ENCODE results near the gene KIT. TPM values are rescaled to one million over a fixed set of nuclear protein-coding genes. Genes with fewer than 3 reads are reported as not detected.

KIT gene
- total and polyA plus RNA-seq, 2 donors from 2014 or later: 7.7 to 38.1 TPM

DNA sequence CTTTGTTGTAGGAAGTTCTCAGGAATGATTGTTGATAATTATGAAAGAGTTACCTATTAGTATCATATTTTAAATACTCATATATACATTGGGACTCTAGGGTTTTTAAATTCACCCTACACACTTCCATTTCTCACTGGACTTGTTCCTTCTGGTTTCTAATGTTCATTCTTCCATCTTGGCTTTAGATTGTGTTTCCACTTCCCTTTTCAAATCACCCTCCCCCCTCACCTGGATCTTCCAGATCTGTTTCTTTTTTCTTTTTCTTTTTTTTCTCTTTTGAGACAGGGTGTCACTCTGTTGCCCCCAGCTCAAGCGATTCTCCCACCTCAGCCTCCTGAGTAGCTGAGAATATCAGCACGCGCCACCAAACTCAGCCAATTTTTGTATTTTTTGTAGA, 6.7 kb upstream of the KIT start:
- Histone ChIP-seq H3K9me3 (ENCODE audit: control insufficient read depth in 2 of 3, insufficient read depth in 1 of 3, low read length in 3 of 3) (no peaks in the 10 kb centered on the region), H3K27ac (ENCODE audit: low read depth in 2 of 2, low read length in 2 of 2) (no peak overlapping the region), H3K4me1 (ENCODE audit: control insufficient read depth in 2 of 3, insufficient read depth in 2 of 3, low read depth in 1 of 3, low read length in 3 of 3) (no peaks in the 10 kb centered on the region), H3K9ac (ENCODE audit: low read length in 3 of 3) (no peak overlapping the region), H3K4me3 (ENCODE audit: low read length in 3 of 3) (no peak overlapping the region), H3K27me3 (ENCODE audit: control insufficient read depth, insufficient read depth, low read length) (no peaks in the 10 kb centered on the region), H3K36me3 (ENCODE audit: control insufficient read depth in 2 of 3, insufficient read depth in 3 of 3, low read length in 3 of 3) (no peaks in the 10 kb centered on the region)
- DNase-seq (no peak), FAIRE-seq (no peak)
- intact Hi-C loops (cut with DNase I): no loop called here
- TF ChIP-seq, protein P1, sequence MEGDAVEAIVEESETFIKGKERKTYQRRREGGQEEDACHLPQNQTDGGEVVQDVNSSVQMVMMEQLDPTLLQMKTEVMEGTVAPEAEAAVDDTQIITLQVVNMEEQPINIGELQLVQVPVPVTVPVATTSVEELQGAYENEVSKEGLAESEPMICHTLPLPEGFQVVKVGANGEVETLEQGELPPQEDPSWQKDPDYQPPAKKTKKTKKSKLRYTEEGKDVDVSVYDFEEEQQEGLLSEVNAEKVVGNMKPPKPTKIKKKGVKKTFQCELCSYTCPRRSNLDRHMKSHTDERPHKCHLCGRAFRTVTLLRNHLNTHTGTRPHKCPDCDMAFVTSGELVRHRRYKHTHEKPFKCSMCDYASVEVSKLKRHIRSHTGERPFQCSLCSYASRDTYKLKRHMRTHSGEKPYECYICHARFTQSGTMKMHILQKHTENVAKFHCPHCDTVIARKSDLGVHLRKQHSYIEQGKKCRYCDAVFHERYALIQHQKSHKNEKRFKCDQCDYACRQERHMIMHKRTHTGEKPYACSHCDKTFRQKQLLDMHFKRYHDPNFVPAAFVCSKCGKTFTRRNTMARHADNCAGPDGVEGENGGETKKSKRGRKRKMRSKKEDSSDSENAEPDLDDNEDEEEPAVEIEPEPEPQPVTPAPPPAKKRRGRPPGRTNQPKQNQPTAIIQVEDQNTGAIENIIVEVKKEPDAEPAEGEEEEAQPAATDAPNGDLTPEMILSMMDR (IDR thresholded peaks at IDR 0.05; ENCODE audit: borderline replicate concordance, extremely low read depth, insufficient read depth): no peak

DNA sequence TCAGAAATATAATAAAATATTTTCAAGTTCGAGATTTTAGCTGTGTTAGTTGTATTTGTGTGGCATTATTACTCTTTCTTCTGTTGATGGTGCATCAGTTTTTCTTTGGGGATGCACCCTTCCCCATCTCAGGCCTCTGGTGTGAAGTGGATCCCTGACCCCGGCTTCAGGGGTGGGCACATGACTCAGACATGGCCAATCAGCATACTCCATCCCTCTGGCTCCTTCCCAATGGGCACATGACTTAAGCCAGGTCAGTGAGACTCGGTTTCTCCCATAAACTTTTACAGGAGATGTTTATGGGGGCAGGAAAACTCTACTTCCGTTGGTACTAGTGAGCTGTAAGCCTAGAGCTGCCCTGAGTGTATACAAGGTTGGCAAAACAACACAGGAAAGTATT, 3.0 kb upstream of the KIT start:
- DNase-seq (no peak), FAIRE-seq (no peak)
- H3K9ac ChIP-seq (ENCODE audit: low read length in 3 of 3): no peak overlapping the region
- H3K27me3 ChIP-seq (ENCODE audit: control insufficient read depth, insufficient read depth, low read length): no peaks in the 10 kb centered on the region
- TF ChIP-seq, protein P1 (IDR thresholded peaks at IDR 0.05; ENCODE audit: borderline replicate concordance, extremely low read depth, insufficient read depth): no peak
- no peak overlapping the region for H3K4me3 ChIP-seq (ENCODE audit: low read length in 3 of 3)
- H3K36me3 ChIP-seq (ENCODE audit: control insufficient read depth in 2 of 3, insufficient read depth in 3 of 3, low read length in 3 of 3): no peaks in the 10 kb centered on the region
- intact Hi-C loops (cut with DNase I): no loop called here
- H3K4me1 ChIP-seq (ENCODE audit: control insufficient read depth in 2 of 3, insufficient read depth in 2 of 3, low read depth in 1 of 3, low read length in 3 of 3): peaks cover 0 to 5% (median 3%) of the 10 kb centered on the region in 3 donors
- H3K9me3 ChIP-seq (ENCODE audit: control insufficient read depth in 2 of 3, insufficient read depth in 1 of 3, low read length in 3 of 3): no peaks in the 10 kb centered on the region
- no peak overlapping the region for H3K27ac ChIP-seq (ENCODE audit: low read depth in 2 of 2, low read length in 2 of 2)

DNA sequence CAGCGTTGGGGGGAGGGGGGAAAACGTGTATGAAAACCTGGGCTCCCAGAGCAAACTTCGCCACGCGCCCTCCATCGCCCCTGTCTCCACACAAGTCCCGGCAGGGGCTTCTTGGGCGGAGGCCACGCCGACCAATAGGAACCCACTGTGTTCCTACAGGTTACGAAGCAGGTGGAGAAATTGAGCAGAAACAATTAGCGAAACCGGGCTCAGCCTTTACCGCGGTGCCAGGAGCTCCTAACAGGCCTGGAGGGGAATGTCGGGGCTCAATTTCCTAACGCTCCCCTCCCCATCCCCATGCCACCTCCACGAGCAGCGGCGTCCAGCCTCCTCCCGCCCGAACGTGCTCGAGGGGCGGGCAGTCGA, 589 bp upstream of the KIT start:
- DNase-seq: peak in 4 of 5 donors; percentile 52 to 74 (median 62)

More for the DNA sequence above, 589 bp upstream of the KIT start:
- Histone ChIP-seq H3K4me1 (ENCODE audit: control insufficient read depth in 2 of 3, insufficient read depth in 2 of 3, low read depth in 1 of 3, low read length in 3 of 3) (peaks cover 0 to 8% (median 3%) of the 10 kb centered on the region in 3 donors), H3K27ac (ENCODE audit: low read depth in 2 of 2, low read length in 2 of 2) (no peak overlapping the region), H3K36me3 (ENCODE audit: control insufficient read depth in 2 of 3, insufficient read depth in 3 of 3, low read length in 3 of 3) (no peaks in the 10 kb centered on the region), H3K9ac (ENCODE audit: low read length in 3 of 3) (no peak overlapping the region), H3K27me3 (ENCODE audit: control insufficient read depth, insufficient read depth, low read length) (no peaks in the 10 kb centered on the region), H3K4me3 (ENCODE audit: low read length in 3 of 3) (peak overlapping the region; percentile 11 to 64 (median 47)), H3K9me3 (ENCODE audit: control insufficient read depth in 2 of 3, insufficient read depth in 1 of 3, low read length in 3 of 3) (no peaks in the 10 kb centered on the region)
- TF ChIP-seq, protein P1 (IDR thresholded peaks at IDR 0.05; ENCODE audit: borderline replicate concordance, extremely low read depth, insufficient read depth): no peak
- no peak for FAIRE-seq
- intact Hi-C loops (cut with DNase I): no loop called here
